HG02623 (cell line): Measurements from ENCODE around the gene RASA3.
"Not testable (repeated sequence)": the region's sequence is repeated elsewhere in the genome, so short reads cannot be mapped to it uniquely, and the experiment has no call there.

Experiments
- ATAC-seq: cut with Tn5 transposase; IDR thresholded peaks from one replicate; pipeline ENCODE4 v1.9.1; 2021; ENCODE audit warnings: moderate library complexity; ENCODE audit not compliant: unreplicated experiment

Gene RASA3

GRCh38 chr13:113995051-113995601, 137.3 kb downstream of the RASA3 start:
- ATAC-seq, result no peak

- ATAC-seq, result no peak
Measured at GRCh38 chr13:113992276-113993005, 140.0 kb downstream of the RASA3 start.

- no peak for ATAC-seq
Measured at GRCh38 chr13:113991676-113992179, 140.7 kb downstream of the RASA3 start.

GRCh38 chr13:113991191-113991669, 141.2 kb downstream of the RASA3 start:
- no peak for ATAC-seq

GRCh38 chr13:113990321-113990837, 142.0 kb downstream of the RASA3 start:
- no peak for ATAC-seq

- no peak for ATAC-seq
Measured at GRCh38 chr13:113989585-113990300, 142.7 kb downstream of the RASA3 start.

GRCh38 chr13:113988859-113989258, 143.6 kb downstream of the RASA3 start:
- not testable (repeated sequence) for ATAC-seq

GRCh38 chr13:113982296-113982661, 150.1 kb downstream of the RASA3 start:
- no peak for ATAC-seq

- no peak for ATAC-seq
Measured at GRCh38 chr13:113981611-113982295, 150.7 kb downstream of the RASA3 start.

- no peak for ATAC-seq
Measured at GRCh38 chr13:113981194-113981605, 151.2 kb downstream of the RASA3 start.

- ATAC-seq, result no peak
Measured at GRCh38 chr13:113980489-113981064, 151.8 kb downstream of the RASA3 start.

- ATAC-seq, result no peak
Measured at GRCh38 chr13:113979791-113980471, 152.5 kb downstream of the RASA3 start.

- no peak for ATAC-seq
Measured at GRCh38 chr13:113978741-113979481, 153.5 kb downstream of the RASA3 start.

GRCh38 chr13:113977976-113978375, 154.4 kb downstream of the RASA3 start:
- no peak for ATAC-seq

- no peak for ATAC-seq
Measured at GRCh38 chr13:113976711-113977684, 155.4 kb downstream of the RASA3 start.

GRCh38 chr13:113975416-113975815, 157.0 kb downstream of the RASA3 start:
- no peak for ATAC-seq

- no peak for ATAC-seq
Measured at GRCh38 chr13:113974304-113975281, 157.8 kb downstream of the RASA3 start.
